GM10266 (cell line): Measurements from ENCODE around the gene VAC14.

Source experiments
- DNase-seq: peaks from one replicate; pipeline ENCODE4 v3.0.0; 2012; ENCODE audit errors: extremely low spot score
- CTCF ChIP-seq: IDR thresholded peaks from 2 replicates; pipeline ENCODE4 v1.5.1; 2012; ENCODE audit warnings: mild to moderate bottlenecking, low read depth; ENCODE audit not compliant: control insufficient read depth, insufficient read depth; ENCODE audit errors: missing control alignments

The VAC14 gene

DNA sequence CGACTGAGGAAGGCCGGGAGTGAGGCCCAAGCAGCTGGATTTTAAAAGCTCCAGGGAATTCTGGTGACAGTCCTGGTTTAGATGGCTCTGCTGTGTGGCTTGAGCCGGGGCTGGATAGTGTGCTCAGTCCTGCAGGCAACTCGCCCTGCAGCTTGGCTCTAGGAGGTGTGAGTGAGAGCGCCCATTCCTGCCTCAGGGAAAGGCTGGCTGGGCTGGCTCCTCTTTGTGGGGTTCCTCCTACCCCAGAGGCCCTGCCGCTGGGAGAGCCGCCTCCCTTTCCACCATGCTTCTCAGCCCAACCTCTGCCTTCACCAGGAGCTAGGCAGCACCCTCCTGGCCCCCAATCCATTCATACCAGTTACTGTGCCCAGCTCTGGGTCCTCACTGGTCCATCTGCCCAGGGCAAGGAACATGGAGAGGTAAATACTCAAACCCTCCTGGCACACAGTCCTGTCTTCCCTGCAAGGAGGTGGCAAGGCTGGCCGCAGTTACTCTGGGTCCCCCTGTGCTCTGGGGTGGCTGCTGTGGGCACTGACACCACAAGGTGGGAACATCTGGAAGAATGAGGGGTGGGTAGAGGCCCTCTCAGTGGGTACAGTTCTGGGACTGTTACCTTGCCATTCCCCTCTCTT is 47.1 kb downstream of the VAC14 start:
- DNase-seq, result no peak
- TF ChIP-seq CTCF, result no peak

DNA sequence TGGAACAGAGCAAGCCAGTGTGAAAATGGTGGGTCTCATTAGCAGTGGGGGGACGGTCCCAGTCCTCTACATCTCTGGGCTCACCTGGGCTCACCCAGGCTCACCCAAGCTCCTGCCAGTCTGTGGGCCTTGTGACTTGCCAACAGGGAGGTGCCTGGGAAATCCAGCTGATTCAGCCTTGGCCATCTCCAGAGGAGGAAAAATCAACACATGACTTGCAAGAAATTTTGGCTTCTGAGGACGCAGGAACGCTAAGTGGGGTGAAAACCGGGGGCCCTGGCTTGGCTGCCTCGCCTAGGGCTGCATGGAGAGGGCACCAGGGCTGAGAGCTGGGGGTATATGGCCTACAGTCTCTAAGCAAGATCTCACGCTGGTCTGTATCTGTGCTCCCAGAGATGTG is 47.7 kb downstream of the VAC14 start:
- TF ChIP-seq CTCF, result no peak
- DNase-seq, result no peak

- no peak for DNase-seq
- no peak for TF ChIP-seq CTCF
Measured at GRCh38 chr16:70752426-70752825, 48.5 kb downstream of the VAC14 start.

DNA sequence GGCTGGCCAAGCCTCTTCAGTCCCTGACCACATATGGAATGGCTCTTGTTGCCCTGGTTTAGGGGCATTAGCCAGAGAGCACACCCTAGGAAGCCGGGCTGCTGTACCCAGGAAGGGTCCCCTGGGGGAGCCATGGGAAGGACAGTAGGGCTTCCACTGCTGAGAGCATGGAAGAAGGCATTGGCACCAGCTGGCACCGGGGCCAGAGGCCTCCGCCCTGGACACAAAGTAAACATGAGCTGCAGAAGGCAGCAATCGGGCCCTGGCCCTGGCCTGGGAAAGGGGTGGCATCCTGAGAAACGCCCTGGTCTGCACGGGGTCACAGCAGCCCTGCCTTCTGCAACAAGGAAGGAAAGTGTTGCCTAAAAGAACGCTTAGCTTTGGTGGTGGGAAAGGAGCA is 49.4 kb downstream of the VAC14 start:
- TF ChIP-seq CTCF, result no peak
- no peak for DNase-seq

DNA sequence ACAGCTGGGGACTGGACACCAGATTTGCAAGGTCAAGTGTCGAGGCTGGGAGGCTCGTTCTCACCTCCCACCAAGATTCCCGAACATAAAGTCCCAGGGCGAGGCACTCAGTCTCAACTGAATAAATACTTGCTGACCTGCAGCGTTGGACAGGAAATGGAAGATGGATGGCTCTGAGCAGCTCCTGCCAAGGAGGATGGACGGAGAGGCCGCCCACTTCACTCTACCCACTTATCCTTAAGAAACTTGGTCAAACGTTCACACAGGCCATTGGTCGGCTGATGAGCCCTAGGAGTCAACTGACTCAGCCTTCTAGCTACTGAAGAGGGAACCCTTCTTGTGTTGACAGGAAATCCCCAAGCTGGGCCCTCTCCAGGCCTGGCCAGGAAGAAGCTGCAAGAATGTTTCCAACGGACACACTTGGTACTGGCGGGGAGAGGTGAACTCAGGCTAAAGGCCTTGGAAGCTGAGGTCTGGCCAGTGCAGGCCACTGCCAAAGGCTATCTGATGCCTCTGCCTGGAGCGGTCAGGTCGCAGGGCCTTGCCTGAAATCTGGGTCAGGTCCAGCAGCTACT is 50.0 kb downstream of the VAC14 start:
- no peak for DNase-seq
- TF ChIP-seq CTCF, result no peak

GRCh38 chr16:70749681-70750601 is 51.0 kb downstream of the VAC14 start:
- no peak for DNase-seq

More at GRCh38 chr16:70749681-70750601, 51.0 kb downstream of the VAC14 start:
- no peak for TF ChIP-seq CTCF
